ENCODE results near the gene MIA2. TPM values are rescaled to one million over a fixed set of nuclear protein-coding genes. Genes with fewer than 3 reads are reported as not detected.
A peak's percentile ranks its signal among the peaks of the same experiment; 100 is the strongest.

The MIA2 gene
- total and polyA plus RNA-seq, 9 of the 15 experiments (the other 6 are each of a cell fraction or from before 2014, with no cell fraction given), result 6.0 to 21.8 (median 12.8) TPM

DNA sequence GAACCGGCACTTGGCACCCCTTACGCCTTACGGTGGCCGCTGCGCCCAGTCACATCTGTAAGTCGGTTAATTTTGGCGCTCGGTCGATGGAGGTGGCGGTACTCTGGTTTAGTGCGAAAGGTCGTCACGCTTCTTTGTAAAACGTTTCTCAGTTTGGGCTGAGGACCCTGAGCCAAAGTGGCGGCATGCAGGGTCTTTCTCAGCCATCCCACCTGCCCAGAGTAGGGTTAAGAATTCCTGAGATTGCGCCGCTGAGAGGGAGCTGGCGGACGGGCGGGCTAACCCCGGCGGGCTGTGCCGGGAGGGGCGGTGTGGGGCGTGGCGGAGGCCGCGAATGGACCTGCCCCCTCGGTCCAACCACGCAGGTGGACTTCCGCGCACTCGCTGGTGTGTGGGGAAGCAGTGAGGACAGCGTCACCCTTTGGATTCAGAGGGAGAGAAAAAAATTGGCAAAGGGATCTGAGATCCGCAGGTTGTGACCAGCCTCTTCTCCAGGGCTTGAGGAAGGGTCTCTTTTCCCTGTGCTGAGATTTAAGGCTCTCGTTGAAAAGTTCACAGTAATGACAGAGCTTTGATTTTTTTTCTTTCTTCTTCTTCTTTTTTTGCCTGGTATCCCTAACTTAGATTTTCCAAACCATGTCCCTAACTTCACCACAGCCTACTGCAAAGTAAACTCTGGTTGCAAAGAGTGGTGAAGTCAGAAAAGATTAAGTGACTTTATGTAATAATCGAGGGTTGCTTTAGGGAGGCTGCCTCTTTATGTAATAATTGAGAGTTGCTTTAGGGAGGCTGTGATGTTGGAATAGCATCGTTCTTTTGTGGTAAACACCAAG is 199.1 kb downstream of the MIA2 start (continued):
- TF ChIP-seq ZC3H11A (IDR thresholded peaks at IDR 0.05; ENCODE audit: low read depth, low read length) (no peak), CC2D1A (IDR thresholded peaks at IDR 0.05) (no peak), ETV1 (tag; conservative IDR thresholded peaks at IDR 0.05; ENCODE audit: low read depth) (no peak), XRCC5 (IDR thresholded peaks at IDR 0.05; ENCODE audit: low read depth, low read length) (no peak), KDM5B (IDR thresholded peaks at IDR 0.05; ENCODE audit: insufficient replicate concordance, low read depth, low read length) (peak; percentile 2), NFIC (IDR thresholded peaks at IDR 0.05) (peak; percentile 32; the same call in 1 of the 2 replicates), CXXC5 (CRISPR knock-in tag; IDR thresholded peaks at IDR 0.05) (peak; percentile 11), ZSCAN32 (CRISPR knock-in tag; IDR thresholded peaks at IDR 0.05) (no peak), SPI1 (IDR thresholded peaks at IDR 0.05; ENCODE audit: borderline replicate concordance, low read depth, low read length) (0 out of 2 replicates have a peak, but pooled peaks have one; percentile 25), NCOA2 (IDR thresholded peaks at IDR 0.05; ENCODE audit: partially characterized antibody in 2 of 2) (peak in 1 of 2 experiments; percentile 48), ZNF253 (CRISPR knock-in tag; conservative IDR thresholded peaks at IDR 0.05) (no peak)
- TF ChIP-seq, protein P1, sequence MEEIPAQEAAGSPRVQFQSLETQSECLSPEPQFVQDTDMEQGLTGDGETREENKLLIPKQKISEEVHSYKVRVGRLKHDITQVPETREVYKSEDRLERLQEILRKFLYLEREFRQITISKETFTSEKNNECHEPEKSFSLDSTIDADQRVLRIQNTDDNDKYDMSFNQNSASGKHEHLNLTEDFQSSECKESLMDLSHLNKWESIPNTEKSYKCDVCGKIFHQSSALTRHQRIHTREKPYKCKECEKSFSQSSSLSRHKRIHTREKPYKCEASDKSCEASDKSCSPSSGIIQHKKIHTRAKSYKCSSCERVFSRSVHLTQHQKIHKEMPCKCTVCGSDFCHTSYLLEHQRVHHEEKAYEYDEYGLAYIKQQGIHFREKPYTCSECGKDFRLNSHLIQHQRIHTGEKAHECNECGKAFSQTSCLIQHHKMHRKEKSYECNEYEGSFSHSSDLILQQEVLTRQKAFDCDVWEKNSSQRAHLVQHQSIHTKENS (CRISPR knock-in tag; IDR thresholded peaks at IDR 0.05), result no peak
- TF ChIP-seq, protein P2, sequence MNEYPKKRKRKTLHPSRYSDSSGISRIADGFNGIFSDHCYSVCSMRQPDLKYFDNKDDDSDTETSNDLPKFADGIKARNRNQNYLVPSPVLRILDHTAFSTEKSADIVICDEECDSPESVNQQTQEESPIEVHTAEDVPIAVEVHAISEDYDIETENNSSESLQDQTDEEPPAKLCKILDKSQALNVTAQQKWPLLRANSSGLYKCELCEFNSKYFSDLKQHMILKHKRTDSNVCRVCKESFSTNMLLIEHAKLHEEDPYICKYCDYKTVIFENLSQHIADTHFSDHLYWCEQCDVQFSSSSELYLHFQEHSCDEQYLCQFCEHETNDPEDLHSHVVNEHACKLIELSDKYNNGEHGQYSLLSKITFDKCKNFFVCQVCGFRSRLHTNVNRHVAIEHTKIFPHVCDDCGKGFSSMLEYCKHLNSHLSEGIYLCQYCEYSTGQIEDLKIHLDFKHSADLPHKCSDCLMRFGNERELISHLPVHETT (CRISPR knock-in tag; conservative IDR thresholded peaks at IDR 0.05 in 1 of 2, IDR thresholded peaks at IDR 0.05 in 1 of 2), result 0 out of 4 replicates have a peak, but pooled peaks of 1 of the 2 experiments have one; percentile 51
- TF ChIP-seq, protein P3, sequence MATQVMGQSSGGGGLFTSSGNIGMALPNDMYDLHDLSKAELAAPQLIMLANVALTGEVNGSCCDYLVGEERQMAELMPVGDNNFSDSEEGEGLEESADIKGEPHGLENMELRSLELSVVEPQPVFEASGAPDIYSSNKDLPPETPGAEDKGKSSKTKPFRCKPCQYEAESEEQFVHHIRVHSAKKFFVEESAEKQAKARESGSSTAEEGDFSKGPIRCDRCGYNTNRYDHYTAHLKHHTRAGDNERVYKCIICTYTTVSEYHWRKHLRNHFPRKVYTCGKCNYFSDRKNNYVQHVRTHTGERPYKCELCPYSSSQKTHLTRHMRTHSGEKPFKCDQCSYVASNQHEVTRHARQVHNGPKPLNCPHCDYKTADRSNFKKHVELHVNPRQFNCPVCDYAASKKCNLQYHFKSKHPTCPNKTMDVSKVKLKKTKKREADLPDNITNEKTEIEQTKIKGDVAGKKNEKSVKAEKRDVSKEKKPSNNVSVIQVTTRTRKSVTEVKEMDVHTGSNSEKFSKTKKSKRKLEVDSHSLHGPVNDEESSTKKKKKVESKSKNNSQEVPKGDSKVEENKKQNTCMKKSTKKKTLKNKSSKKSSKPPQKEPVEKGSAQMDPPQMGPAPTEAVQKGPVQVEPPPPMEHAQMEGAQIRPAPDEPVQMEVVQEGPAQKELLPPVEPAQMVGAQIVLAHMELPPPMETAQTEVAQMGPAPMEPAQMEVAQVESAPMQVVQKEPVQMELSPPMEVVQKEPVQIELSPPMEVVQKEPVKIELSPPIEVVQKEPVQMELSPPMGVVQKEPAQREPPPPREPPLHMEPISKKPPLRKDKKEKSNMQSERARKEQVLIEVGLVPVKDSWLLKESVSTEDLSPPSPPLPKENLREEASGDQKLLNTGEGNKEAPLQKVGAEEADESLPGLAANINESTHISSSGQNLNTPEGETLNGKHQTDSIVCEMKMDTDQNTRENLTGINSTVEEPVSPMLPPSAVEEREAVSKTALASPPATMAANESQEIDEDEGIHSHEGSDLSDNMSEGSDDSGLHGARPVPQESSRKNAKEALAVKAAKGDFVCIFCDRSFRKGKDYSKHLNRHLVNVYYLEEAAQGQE (IDR thresholded peaks at IDR 0.05; ENCODE audit: borderline replicate concordance), result 0 out of 2 replicates have a peak, but pooled peaks have one; percentile 2
- TF ChIP-seq, protein P3 (CRISPR knock-in tag; IDR thresholded peaks at IDR 0.05; ENCODE audit: low read depth), result no peak
